CD14-positive monocyte (primary cell): Measurements from ENCODE around the gene FAM171A1. TPM values are rescaled to one million over a fixed set of nuclear protein-coding genes. Genes with fewer than 3 reads are reported as not detected.
"Not testable (repeated sequence)": the region's sequence is repeated elsewhere in the genome, so short reads cannot be mapped to it uniquely, and the experiment has no call there.

ENCODE experiments used
- DNase-seq, 3 donors: peaks; one replicate each; pipeline ENCODE4 v3.0.0-alpha.2; 2011 to 2022
- H2AFZ ChIP-seq: 2 replicates; pipeline ENCODE4 v1.6.0; 2012; ENCODE audit warnings: mild to moderate bottlenecking, low read depth, low read length, inconsistent platforms; ENCODE audit not compliant: insufficient read depth, poor library complexity, severe bottlenecking
- H3K27ac ChIP-seq, 2 donors: 1 replicate in 1 of 2; 2 replicates in 1 of 2; pipeline ENCODE4 v1.5.1; 2012 to 2013; ENCODE audit warnings: low read length in 2 of 2, control low read depth in 1 of 2, inconsistent platforms in 1 of 2, low read depth in 1 of 2, mild to moderate bottlenecking in 1 of 2
- H3K27me3 ChIP-seq, 2 donors: one replicate each; pipeline versions ENCODE4 v1.6.0 to v1.6.1; 2011 to 2013; ENCODE audit warnings: low read length in 2 of 2; ENCODE audit not compliant: control insufficient read depth in 2 of 2, insufficient read depth in 2 of 2
- H3K36me3 ChIP-seq, 2 donors: replicated peaks in 1 of 2; 1 replicate in 1 of 2; 2 replicates in 1 of 2; pipeline versions ENCODE4 v1.5.1 to v1.6.1; 2012 to 2013; ENCODE audit warnings: low read length in 2 of 2, control low read depth in 1 of 2, inconsistent platforms in 1 of 2, mild to moderate bottlenecking in 1 of 2; ENCODE audit not compliant: insufficient read depth in 2 of 2, control insufficient read depth in 1 of 2
- H3K4me1 ChIP-seq, 2 donors: 1 replicate in 1 of 2; 2 replicates in 1 of 2; pipeline versions ENCODE4 v1.5.1 to v1.6.1; 2012 to 2013; ENCODE audit warnings: low read length in 2 of 2, control low read depth in 1 of 2, inconsistent platforms in 1 of 2, mild to moderate bottlenecking in 1 of 2, moderate library complexity in 1 of 2; ENCODE audit not compliant: insufficient read depth in 2 of 2, control insufficient read depth in 1 of 2
- H3K4me2 ChIP-seq: replicated peaks from 2 replicates; pipeline ENCODE3; 2012; ENCODE audit warnings: low read length, moderate library complexity, mild to moderate bottlenecking; ENCODE audit not compliant: poor library complexity, severe bottlenecking; ENCODE audit errors: extremely low read depth
- H3K4me3 ChIP-seq, 3 experiments: fragments of 200-600 bp in 1 of 3; sonication (generic) in 1 of 3; replicated peaks in 1 of 3; 1 replicate in 2 of 3; 2 replicates in 1 of 3; pipeline ENCODE4 v1.5.1; 2011 to 2013; ENCODE audit warnings: low read length in 3 of 3, mild to moderate bottlenecking in 3 of 3, control low read depth in 2 of 3, low read depth in 2 of 3, inconsistent platforms in 1 of 3, moderate library complexity in 1 of 3
- H3K79me2 ChIP-seq: 2 replicates; pipeline ENCODE4 v1.6.0; 2012; ENCODE audit warnings: mild to moderate bottlenecking, control low read depth, inconsistent platforms, low read length, moderate library complexity; ENCODE audit not compliant: insufficient read depth
- H3K9ac ChIP-seq: 2 replicates; pipeline ENCODE4 v1.6.0; 2017; ENCODE audit warnings: low read length, mild to moderate bottlenecking; ENCODE audit not compliant: insufficient read depth, poor library complexity, severe bottlenecking
- H3K9me3 ChIP-seq, 2 donors: replicated peaks in 1 of 2; 1 replicate in 1 of 2; 2 replicates in 1 of 2; pipeline versions ENCODE4 v1.5.1 to v1.6.1; 2012 to 2013; ENCODE audit warnings: low read length in 2 of 2, control low read depth in 1 of 2; ENCODE audit not compliant: control insufficient read depth in 1 of 2, insufficient read depth in 1 of 2
- H4K20me1 ChIP-seq: 2 replicates; pipeline ENCODE4 v1.6.0; 2012; ENCODE audit warnings: mild to moderate bottlenecking, low read length, control low read depth, moderate library complexity; ENCODE audit not compliant: insufficient read depth
- H3K27ac Mint-ChIP-seq, 7 donors: one replicate each; pipeline ENCODE4 v1.8.0; 2020; ENCODE audit warnings: mild to moderate bottlenecking in 7 of 7, mixed read lengths in 7 of 7, moderate library complexity in 6 of 7, inconsistent platforms in 2 of 7
- H3K27me3 Mint-ChIP-seq, 3 donors: one replicate each; pipeline ENCODE4 v1.8.0; 2021 to 2022; ENCODE audit warnings: low read depth in 3 of 3, mild to moderate bottlenecking in 3 of 3, mixed read lengths in 3 of 3, moderate library complexity in 3 of 3, inconsistent platforms in 1 of 3
- H3K36me3 Mint-ChIP-seq, 2 donors: one replicate each; pipeline ENCODE4 v1.8.0; 2020; ENCODE audit warnings: mixed read lengths in 2 of 2, inconsistent platforms in 1 of 2, mild to moderate bottlenecking in 1 of 2
- H3K4me1 Mint-ChIP-seq: one replicate; pipeline ENCODE4 v1.8.0; 2020; ENCODE audit warnings: mild to moderate bottlenecking, mixed read lengths
- H3K4me3 Mint-ChIP-seq, 2 donors: one replicate each; pipeline ENCODE4 v1.8.0; 2020; ENCODE audit warnings: mild to moderate bottlenecking in 2 of 2, mixed read lengths in 2 of 2, moderate library complexity in 1 of 2
- H3K9me3 Mint-ChIP-seq, 7 donors: one replicate each; pipeline ENCODE4 v1.8.0; 2020 to 2022; ENCODE audit warnings: mixed read lengths in 7 of 7, mild to moderate bottlenecking in 6 of 7, moderate library complexity in 6 of 7, inconsistent platforms in 2 of 7
- CTCF ChIP-seq: fragments of 200-600 bp; IDR thresholded peaks from one replicate; pipeline ENCODE4 v1.8.0; 2022; ENCODE audit warnings: antibody characterized with exemption, mild to moderate bottlenecking
- WGBS: methylation state at CpG from one replicate; pipeline ENCODE4 v1.1.5; 2013; ENCODE audit warnings: missing lambda C conversion rate; ENCODE audit not compliant: insufficient coverage; 5-methylcytosine and 5-hydroxymethylcytosine counted together
- intact Hi-C, 2 donors: fragments of 100-400 bp; cut with micrococcal nuclease; formaldehyde crosslinking; loops; one replicate each; pipeline versions ENCODE4 v1.15.0 to v1.15.1; 2023
- polyA plus RNA-seq, 3 donors: library from polyadenylated mRNA; depleted of rRNA in 1 of 3; unstranded in 2 of 3; stranded (reverse) in 1 of 3; fragments of 300-500 nt in 2 of 3; fragments of >200 nt in 1 of 3; fragmentation: Illumina TruSeq in 2 of 3; gene quantifications; 1 replicate in 2 of 3; 2 replicates in 1 of 3; pipeline ENCODE4 v1.2.3, GENCODE V29; 2012 to 2021

The FAM171A1 gene
- polyA plus RNA-seq, 3 donors: not detected

- Histone ChIP-seq H4K20me1 (no peaks in the 10 kb centered on the region), H3K4me3 (no peak overlapping the region), H3K27ac (no peak overlapping the region), H3K27me3 (peaks cover 0 to 7% of the 10 kb centered on the region in 2 donors), H3K79me2 (no peaks in the 10 kb centered on the region), H3K9ac (no peak overlapping the region), H3K4me1 (peaks cover 0 to 3% of the 10 kb centered on the region in 2 donors), H2AFZ (peak overlapping the region; percentile 29), H3K36me3 (no peaks in the 10 kb centered on the region), H3K4me2 (no peak overlapping the region), H3K9me3 (no peaks in the 10 kb centered on the region)
- Mint-ChIP-seq H3K36me3 (no peaks in the 10 kb centered on the region), H3K4me3 (peak overlapping the region in 1 of 2 donors; percentile 35), H3K9me3 (peaks cover 0 to 3% (median 0%) of the 10 kb centered on the region in 7 donors), H3K27ac (no peak overlapping the region), H3K27me3 (peaks cover 2 to 32% (median 27%) of the 10 kb centered on the region in 3 donors), H3K4me1 (peaks cover 9% of the 10 kb centered on the region)
- intact Hi-C loops: no loop called here
- peak; percentile 91 for TF ChIP-seq CTCF
- WGBS: 46% methylated on average over 7 of the region's 14 CpGs
- DNase-seq: peak; percentile 17 to 62 (median 47)
Measured at GRCh38 chr10:15209827-15210509, 161.1 kb downstream of the FAM171A1 start.

- no peak overlapping the region for H3K4me3 ChIP-seq
Measured at GRCh38 chr10:15208221-15208620, 162.9 kb downstream of the FAM171A1 start.

GRCh38 chr10:15207410-15207809 lies 163.7 kb downstream of the FAM171A1 start:
- intact Hi-C loops, DNase-seq, H3K9ac ChIP-seq, H3K36me3 Mint-ChIP-seq, H3K9me3 ChIP-seq, H3K4me3 ChIP-seq, H3K4me1 ChIP-seq, H3K27ac ChIP-seq, H3K27ac Mint-ChIP-seq, H3K36me3 ChIP-seq, H2AFZ ChIP-seq, H3K79me2 ChIP-seq, H3K4me2 ChIP-seq, H4K20me1 ChIP-seq, H3K4me1 Mint-ChIP-seq, H3K27me3 ChIP-seq, H3K9me3 Mint-ChIP-seq: not testable (repeated sequence)
- WGBS: 100% methylated on average over 2 of the region's 4 CpGs
- H3K4me3 Mint-ChIP-seq: peak overlapping the region in 1 of 2 donors; percentile 35
- peaks cover 9 to 36% (median 30%) of the 10 kb centered on the region in 3 donors for H3K27me3 Mint-ChIP-seq

More at GRCh38 chr10:15208221-15208620, 162.9 kb downstream of the FAM171A1 start:
- Mint-ChIP-seq H3K27ac (peak overlapping the region in 1 of 7 donors; percentile 83), H3K4me3 (no peak overlapping the region), H3K9me3 (peaks cover 0 to 3% (median 0%) of the 10 kb centered on the region in 7 donors), H3K36me3 (no peaks in the 10 kb centered on the region), H3K27me3 (peaks cover 9 to 33% (median 28%) of the 10 kb centered on the region in 3 donors), H3K4me1 (peaks cover 9% of the 10 kb centered on the region)
- no peaks in the 10 kb centered on the region for H4K20me1 ChIP-seq
- H3K9me3 ChIP-seq: no peaks in the 10 kb centered on the region
- peaks cover 0 to 7% of the 10 kb centered on the region in 2 donors for H3K27me3 ChIP-seq
- 90% methylated on average over 2 of the region's 2 CpGs for WGBS
- no peak overlapping the region for H3K9ac ChIP-seq
- no peak for DNase-seq
- no peak overlapping the region for H3K4me2 ChIP-seq
- no peak overlapping the region for H3K27ac ChIP-seq
- H2AFZ ChIP-seq: no peak overlapping the region
- no peaks in the 10 kb centered on the region for H3K36me3 ChIP-seq
- TF ChIP-seq CTCF: no peak
- peaks cover 0 to 3% of the 10 kb centered on the region in 2 donors for H3K4me1 ChIP-seq
- no peaks in the 10 kb centered on the region for H3K79me2 ChIP-seq
- intact Hi-C loops: no loop called here
